Cerebellar nuclear complex (tissue), 1 donor: ENCODE data around the gene LHFPL3.

Experiments used
- DNase-seq, 2 experiments: peaks; one replicate each; lab custom pipeline; 2025; lab: John Stamatoyannopoulos, UW

Gene LHFPL3

GRCh38 chr7:104371216-104371979, 43.0 kb downstream of the LHFPL3 start:
- DNase-seq: no peak

- DNase-seq: no peak
These were observed 43.6 kb downstream of the LHFPL3 start for GRCh38 chr7:104371980-104372357.

- DNase-seq: no peak
These were observed 54.2 kb downstream of the LHFPL3 start for GRCh38 chr7:104382616-104383015.

GRCh38 chr7:104386943-104387342, 58.5 kb downstream of the LHFPL3 start:
- no peak for DNase-seq

- no peak for DNase-seq
These were observed 59.8 kb downstream of the LHFPL3 start for GRCh38 chr7:104388222-104388621.

DNA sequence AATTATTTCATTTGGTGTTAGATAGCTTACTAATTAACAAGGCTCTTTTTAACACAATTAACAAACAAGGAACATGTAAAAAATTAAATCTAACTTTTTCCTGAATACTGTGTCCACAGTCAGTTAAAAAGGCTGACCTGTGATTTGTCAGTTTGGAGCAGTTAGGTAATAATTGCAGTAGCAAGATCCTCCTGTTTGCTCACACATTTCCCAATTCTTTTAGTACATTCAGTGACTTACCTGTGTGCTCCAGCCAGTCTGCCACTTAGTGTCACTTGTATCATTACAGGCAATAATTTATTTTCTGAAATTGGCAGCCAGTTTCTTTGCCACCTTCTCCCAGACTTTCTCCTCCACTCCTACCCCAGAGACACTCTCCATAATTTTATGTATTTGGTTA, 66.8 kb downstream of the LHFPL3 start:
- no peak for DNase-seq

DNA sequence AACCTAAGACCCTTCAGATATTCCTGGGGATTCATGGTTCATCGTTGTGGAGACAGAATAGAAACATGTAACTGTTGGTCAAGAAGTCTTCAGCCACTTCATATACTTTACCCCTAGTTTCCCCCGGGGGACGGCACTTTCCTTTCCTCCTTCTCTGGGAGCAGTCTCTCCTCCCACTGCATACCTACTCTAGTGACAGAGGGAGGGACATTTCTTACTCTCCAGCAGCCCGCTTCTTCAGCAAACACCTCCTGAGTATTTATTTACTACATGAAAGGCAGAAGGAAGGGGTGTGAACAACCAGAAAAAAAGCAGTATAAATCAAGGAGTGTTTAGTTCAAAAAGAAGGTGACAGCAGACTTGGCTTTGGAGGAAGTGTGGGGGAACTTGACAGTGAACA, 69.0 kb downstream of the LHFPL3 start:
- DNase-seq: no peak

- DNase-seq: no peak
These were observed 80.0 kb downstream of the LHFPL3 start for GRCh38 chr7:104408371-104408770.

DNA sequence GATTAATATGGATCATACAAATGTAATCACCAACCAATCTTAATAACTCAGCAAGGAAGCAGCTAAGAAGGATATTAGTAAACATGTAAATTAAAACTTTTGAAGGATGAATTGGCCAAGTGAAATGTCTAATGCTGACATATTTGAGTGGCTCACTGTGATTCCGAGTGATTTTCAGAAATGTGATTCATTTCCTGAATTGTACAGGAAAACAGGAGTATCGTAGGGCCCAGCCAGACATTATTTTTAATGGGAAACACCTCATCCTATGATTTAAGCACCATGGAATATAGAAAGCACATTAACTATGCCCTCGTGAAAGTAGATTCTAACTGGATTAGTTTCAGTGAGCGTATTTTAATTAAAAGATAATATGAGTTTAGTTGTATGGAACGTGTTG, 82.3 kb downstream of the LHFPL3 start:
- DNase-seq: no peak

DNA sequence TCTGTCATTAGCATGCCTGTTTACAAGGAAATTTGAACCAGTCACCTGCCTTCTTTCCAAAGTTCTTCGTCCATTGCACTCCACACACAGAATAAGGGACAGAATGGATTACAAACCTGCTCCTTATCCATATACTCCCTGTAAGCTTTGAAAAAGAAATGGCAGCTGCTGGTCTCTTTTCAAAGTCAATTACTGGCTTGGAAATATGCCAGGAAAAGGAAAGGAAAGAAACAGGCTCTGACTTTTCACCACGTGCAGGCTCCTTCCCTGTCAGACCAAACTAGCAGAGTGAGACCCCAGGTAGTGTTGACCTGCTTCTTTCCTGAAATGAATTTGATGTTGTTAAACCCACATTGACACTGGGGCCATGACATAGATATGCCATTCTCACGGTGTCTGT, 84.5 kb downstream of the LHFPL3 start:
- DNase-seq: no peak

DNA sequence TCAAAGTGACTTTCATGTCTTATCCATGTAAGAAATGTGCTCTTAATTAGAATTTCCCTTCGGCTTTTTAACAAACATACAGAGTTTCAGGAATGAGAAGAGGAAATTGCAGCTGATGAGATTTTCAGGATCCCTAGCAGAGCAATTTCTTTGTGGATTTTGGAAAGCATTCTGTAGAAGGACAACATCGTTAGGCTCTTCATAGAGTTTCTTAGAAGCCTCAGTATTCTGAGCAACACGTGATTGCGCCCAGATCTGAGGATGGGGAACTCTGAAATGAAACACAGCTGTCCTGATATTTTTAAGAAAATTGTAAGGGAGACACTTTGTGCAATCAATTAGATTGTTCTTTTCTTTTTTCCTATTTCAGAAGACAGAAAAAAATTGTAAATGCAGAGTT, 85.8 kb downstream of the LHFPL3 start:
- DNase-seq: no peak

- no peak for DNase-seq
These were observed 87.3 kb downstream of the LHFPL3 start for GRCh38 chr7:104415700-104416099.

GRCh38 chr7:104416866-104417393, 88.5 kb downstream of the LHFPL3 start:
- DNase-seq: no peak

- DNase-seq: no peak
These were observed 103.5 kb downstream of the LHFPL3 start for GRCh38 chr7:104431930-104432329.

DNA sequence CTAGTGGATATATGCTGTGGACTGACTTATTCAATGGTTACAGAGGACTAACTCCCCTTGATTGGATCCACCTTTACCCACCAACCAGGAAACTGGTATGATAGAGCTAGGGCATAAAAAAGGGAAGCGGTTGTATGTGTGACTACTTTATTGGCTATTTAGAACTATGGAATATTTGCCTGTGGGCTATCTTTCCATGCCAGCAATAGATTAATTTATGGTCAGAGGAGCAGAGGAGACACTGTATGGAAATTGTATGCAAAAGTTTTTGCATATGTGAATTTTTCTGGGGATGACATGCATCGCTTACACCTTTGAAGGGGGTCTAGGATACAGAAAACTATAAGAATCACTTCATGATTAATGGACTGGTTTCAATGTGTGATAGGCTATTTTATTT, 105.7 kb downstream of the LHFPL3 start:
- DNase-seq: no peak

GRCh38 chr7:104442481-104442880, 114.1 kb downstream of the LHFPL3 start:
- peak; percentile 54 to 74 for DNase-seq

DNA sequence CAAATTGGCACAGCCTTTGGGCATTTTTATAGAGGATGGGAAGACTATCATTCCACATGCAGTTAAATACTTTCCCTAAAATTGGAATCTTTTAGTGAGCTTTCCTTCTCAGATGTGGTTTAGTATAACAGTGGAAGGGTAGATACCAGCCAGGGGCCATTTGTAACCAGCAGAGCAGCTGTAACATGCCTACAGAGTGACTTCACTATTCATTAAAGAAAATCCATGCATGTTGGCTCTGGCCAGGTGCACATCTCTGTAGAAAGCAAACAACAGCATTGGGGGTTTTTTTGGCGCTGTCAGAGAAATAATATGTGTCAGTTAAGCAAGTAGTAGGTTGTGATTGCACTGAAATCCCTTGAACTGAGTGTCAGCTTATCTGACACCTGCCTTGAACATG, 115.6 kb downstream of the LHFPL3 start:
- DNase-seq: no peak

GRCh38 chr7:104445393-104445792, 117.0 kb downstream of the LHFPL3 start:
- DNase-seq: no peak

GRCh38 chr7:104450861-104451260, 122.5 kb downstream of the LHFPL3 start:
- DNase-seq: no peak

DNA sequence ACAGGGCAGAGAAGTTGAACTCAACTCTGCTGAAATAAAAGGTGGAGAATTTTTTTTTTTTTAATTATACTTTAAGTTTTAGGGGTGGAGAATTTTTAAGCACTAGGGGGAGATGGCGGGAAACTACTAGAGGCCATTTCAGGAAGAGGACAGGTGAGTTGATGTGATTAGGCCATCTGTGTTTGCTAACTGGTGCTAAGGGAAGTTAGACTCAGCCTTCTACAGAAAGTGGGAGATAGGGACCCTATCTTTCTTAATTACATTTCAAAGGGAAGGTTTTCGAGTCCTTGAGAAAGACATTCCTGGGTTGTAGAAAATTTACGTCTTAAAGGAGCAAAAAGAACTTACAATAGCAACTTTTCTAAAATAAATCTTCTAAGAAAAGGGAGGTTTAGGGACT, 124.8 kb downstream of the LHFPL3 start:
- DNase-seq: no peak

- DNase-seq: no peak
These were observed 130.5 kb downstream of the LHFPL3 start for GRCh38 chr7:104458875-104459274.

DNA sequence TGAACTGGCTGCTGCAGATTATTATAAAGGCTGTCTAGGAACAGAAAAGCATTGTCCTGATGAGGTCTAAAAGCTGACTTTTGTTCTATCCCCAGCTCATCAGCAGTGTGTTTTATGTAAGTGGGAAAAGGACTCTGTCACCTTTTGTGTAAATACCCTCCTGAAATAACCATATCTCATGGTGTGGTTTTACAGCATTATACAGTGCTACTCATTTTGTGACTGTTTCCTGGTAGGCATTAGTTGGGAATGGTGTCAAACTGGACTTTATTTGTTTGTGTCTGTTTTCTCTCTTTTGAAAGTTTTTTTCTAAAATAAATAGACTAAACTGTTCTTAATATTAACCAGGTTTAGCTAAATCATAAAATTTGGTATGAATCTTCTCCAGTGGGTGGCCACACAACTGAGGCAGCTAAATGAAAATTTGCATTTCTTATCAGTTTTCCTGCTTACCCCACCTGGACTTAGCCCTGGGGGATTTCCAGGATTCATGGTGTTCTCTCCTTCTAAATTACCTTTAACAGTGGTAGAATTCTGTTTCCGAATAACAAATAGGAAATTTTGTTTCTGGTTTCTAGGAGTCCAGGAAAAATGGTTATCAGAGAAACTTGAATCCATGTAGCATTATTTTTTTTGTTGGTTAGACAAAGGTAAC, 140.9 kb downstream of the LHFPL3 start:
- no peak for DNase-seq

- no peak for DNase-seq
These were observed 152.1 kb downstream of the LHFPL3 start for GRCh38 chr7:104480529-104480928.
